Activated CD4-positive, CD25-positive, alpha-beta regulatory T cell (primary cell): Measurements from ENCODE around the gene LCT.
A peak's percentile ranks its signal among the peaks of the same experiment; 100 is the strongest.
"Not testable (repeated sequence)": the region's sequence is repeated elsewhere in the genome, so short reads cannot be mapped to it uniquely, and the experiment has no call there.

Source experiments
- DNase-seq, 4 experiments: peaks; one replicate each; lab custom pipeline; 2025; lab: John Stamatoyannopoulos, UW

Gene LCT

GRCh38 chr2:135836596-135837270, at the start of gene LCT:
LCT (minus strand) TSS chr2:135837184; CDS start chr2:135837169, 15 bp downstream.
- DNase-seq = no peak

GRCh38 chr2:135885709-135886108, 48.7 kb upstream of the LCT start:
- no peak for DNase-seq

GRCh38 chr2:135882415-135882814, 45.4 kb upstream of the LCT start:
- no peak for DNase-seq

GRCh38 chr2:135876770-135877169, 39.8 kb upstream of the LCT start:
- DNase-seq = not testable (repeated sequence)

- peak; percentile 92 to 96 (median 94) for DNase-seq
Observed at GRCh38 chr2:135876066-135876711, 39.2 kb upstream of the LCT start, which contains the start of gene MCM6. MCM6 (minus strand) TSS chr2:135876443; CDS start chr2:135876365, 78 bp downstream.

- peak; percentile 35 to 60 (median 55) for DNase-seq
Observed at GRCh38 chr2:135875491-135876065, 38.6 kb upstream of the LCT start.

GRCh38 chr2:135874777-135875365, 37.9 kb upstream of the LCT start:
- DNase-seq = no peak

GRCh38 chr2:135870571-135870970, 33.6 kb upstream of the LCT start:
- no peak for DNase-seq

- DNase-seq = no peak
Observed at GRCh38 chr2:135863233-135863632, 26.2 kb upstream of the LCT start.

GRCh38 chr2:135862718-135863117, 25.7 kb upstream of the LCT start:
- DNase-seq = no peak

GRCh38 chr2:135853401-135853800, 16.4 kb upstream of the LCT start:
- no peak for DNase-seq

- no peak for DNase-seq
Observed at GRCh38 chr2:135851858-135852257, 14.9 kb upstream of the LCT start.

- DNase-seq = no peak
Observed at GRCh38 chr2:135850892-135851668, 14.1 kb upstream of the LCT start.

- no peak for DNase-seq
Observed at GRCh38 chr2:135849087-135849486, 12.1 kb upstream of the LCT start.

- no peak for DNase-seq
Observed at GRCh38 chr2:135845997-135846396, 9.0 kb upstream of the LCT start.

- DNase-seq = no peak
Observed at GRCh38 chr2:135845257-135845656, 8.3 kb upstream of the LCT start.

- DNase-seq = no peak
Observed at GRCh38 chr2:135844301-135844895, 7.4 kb upstream of the LCT start.

GRCh38 chr2:135843671-135844070, 6.7 kb upstream of the LCT start:
- no peak for DNase-seq

- DNase-seq = no peak
Observed at GRCh38 chr2:135840601-135841000, 3.6 kb upstream of the LCT start.

GRCh38 chr2:135839713-135840112, 2.7 kb upstream of the LCT start:
- no peak for DNase-seq

GRCh38 chr2:135838502-135838901, 1.5 kb upstream of the LCT start:
- DNase-seq = no peak

GRCh38 chr2:135832891-135833290, 4.1 kb downstream of the LCT start:
- no peak for DNase-seq
